ENCODE data around the gene PDE11A. TPM values are rescaled to one million over a fixed set of nuclear protein-coding genes. Genes with fewer than 3 reads are reported as not detected.

The PDE11A gene
- total and polyA plus RNA-seq, 2 of the 13 experiments (the other 11 are each of a cell fraction or from before 2014, with no cell fraction given) = 1.2 to 1.7 TPM

DNA sequence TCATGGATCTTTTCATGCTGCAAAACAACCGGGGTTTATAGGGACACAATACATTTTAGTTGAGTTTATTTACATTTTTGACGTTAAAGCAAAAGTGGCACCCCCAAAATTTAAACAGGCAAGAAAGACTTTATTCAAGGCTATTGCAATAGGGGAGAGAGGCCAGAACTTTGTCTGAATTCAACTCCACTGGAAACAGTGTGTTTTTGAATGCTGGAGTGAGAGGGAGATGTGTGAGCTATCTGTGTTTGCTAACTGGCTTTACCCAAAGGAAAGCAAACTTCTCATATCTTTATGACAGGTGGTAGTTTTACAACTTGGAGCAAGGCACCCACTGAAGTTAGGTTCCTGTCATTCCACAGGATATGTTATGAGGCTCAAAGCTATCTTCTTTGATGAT is 472.6 kb downstream of the PDE11A start (continued):
- no peak for TF ChIP-seq CHD2 (IDR thresholded peaks at IDR 0.05; ENCODE audit: low read depth, low read length)
- no peak for TF ChIP-seq DNMT3B (CRISPR knock-in tag; conservative IDR thresholded peaks at IDR 0.05)
- TF ChIP-seq ELF1 (CRISPR knock-in tag; IDR thresholded peaks at IDR 0.05) = 0 out of 2 replicates have a peak, but pooled peaks have one; percentile 20
- TF ChIP-seq HES4 (CRISPR knock-in tag; IDR thresholded peaks at IDR 0.05; ENCODE audit: borderline replicate concordance) = no peak
- TF ChIP-seq RFX5 (IDR thresholded peaks at IDR 0.05; ENCODE audit: low read depth, low read length) = no peak
- no peak for TF ChIP-seq WIZ (CRISPR knock-in tag; IDR thresholded peaks at IDR 0.05)
- no peak for TF ChIP-seq ZNF547 (CRISPR knock-in tag; IDR thresholded peaks at IDR 0.05)
- no peak for TF ChIP-seq ZNF672 (CRISPR knock-in tag; IDR thresholded peaks at IDR 0.05)
- TF ChIP-seq ZNF501 (CRISPR knock-in tag; IDR thresholded peaks at IDR 0.05) = no peak
- TF ChIP-seq, protein P1, sequence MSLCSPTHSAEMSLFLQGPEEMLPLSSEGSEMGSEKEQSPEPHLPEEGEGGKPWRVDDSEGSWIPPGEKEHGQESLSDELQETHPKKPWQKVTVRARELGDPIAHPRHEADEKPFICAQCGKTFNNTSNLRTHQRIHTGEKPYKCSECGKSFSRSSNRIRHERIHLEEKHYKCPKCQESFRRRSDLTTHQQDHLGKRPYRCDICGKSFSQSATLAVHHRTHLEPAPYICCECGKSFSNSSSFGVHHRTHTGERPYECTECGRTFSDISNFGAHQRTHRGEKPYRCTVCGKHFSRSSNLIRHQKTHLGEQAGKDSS (CRISPR knock-in tag; IDR thresholded peaks at IDR 0.05; ENCODE audit: borderline replicate concordance, low read depth) = no peak
- TF ChIP-seq LCORL (IDR thresholded peaks at IDR 0.05) = no peak
- 0 out of 2 replicates have a peak, but pooled peaks have one; percentile 40 for TF ChIP-seq LCORL (CRISPR knock-in tag; IDR thresholded peaks at IDR 0.05)
- TF ChIP-seq CREB1 (IDR thresholded peaks at IDR 0.05) = no peak
- no peak for TF ChIP-seq CREB1 (CRISPR knock-in tag; IDR thresholded peaks at IDR 0.05)
- TF ChIP-seq, protein P2, sequence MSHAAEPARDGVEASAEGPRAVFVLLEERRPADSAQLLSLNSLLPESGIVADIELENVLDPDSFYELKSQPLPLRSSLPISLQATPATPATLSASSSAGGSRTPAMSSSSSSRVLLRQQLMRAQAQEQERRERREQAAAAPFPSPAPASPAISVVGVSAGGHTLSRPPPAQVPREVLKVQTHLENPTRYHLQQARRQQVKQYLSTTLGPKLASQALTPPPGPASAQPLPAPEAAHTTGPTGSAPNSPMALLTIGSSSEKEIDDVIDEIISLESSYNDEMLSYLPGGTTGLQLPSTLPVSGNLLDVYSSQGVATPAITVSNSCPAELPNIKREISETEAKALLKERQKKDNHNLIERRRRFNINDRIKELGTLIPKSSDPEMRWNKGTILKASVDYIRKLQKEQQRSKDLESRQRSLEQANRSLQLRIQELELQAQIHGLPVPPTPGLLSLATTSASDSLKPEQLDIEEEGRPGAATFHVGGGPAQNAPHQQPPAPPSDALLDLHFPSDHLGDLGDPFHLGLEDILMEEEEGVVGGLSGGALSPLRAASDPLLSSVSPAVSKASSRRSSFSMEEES (CRISPR knock-in tag; IDR thresholded peaks at IDR 0.05) = no peak
- TF ChIP-seq, protein P3, sequence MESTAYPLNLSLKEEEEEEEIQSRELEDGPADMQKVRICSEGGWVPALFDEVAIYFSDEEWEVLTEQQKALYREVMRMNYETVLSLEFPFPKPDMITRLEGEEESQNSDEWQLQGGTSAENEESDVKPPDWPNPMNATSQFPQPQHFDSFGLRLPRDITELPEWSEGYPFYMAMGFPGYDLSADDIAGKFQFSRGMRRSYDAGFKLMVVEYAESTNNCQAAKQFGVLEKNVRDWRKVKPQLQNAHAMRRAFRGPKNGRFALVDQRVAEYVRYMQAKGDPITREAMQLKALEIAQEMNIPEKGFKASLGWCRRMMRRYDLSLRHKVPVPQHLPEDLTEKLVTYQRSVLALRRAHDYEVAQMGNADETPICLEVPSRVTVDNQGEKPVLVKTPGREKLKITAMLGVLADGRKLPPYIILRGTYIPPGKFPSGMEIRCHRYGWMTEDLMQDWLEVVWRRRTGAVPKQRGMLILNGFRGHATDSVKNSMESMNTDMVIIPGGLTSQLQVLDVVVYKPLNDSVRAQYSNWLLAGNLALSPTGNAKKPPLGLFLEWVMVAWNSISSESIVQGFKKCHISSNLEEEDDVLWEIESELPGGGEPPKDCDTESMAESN (CRISPR knock-in tag; conservative IDR thresholded peaks at IDR 0.05) = no peak
- peak in 1 of 2 experiments; percentile 45; a peak in 1 of 4 replicates for TF ChIP-seq EP300 (IDR thresholded peaks at IDR 0.05; ENCODE audit: low read depth in 2 of 2, low read length in 2 of 2)
- 0 out of 2 replicates have a peak, but pooled peaks have one; percentile 19 for TF ChIP-seq EP300 (CRISPR knock-in tag; IDR thresholded peaks at IDR 0.05; ENCODE audit: borderline replicate concordance)
- TF ChIP-seq, protein P4, sequence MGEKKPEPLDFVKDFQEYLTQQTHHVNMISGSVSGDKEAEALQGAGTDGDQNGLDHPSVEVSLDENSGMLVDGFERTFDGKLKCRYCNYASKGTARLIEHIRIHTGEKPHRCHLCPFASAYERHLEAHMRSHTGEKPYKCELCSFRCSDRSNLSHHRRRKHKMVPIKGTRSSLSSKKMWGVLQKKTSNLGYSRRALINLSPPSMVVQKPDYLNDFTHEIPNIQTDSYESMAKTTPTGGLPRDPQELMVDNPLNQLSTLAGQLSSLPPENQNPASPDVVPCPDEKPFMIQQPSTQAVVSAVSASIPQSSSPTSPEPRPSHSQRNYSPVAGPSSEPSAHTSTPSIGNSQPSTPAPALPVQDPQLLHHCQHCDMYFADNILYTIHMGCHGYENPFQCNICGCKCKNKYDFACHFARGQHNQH (CRISPR knock-in tag; IDR thresholded peaks at IDR 0.05) = no peak
- peak; percentile 20; the same call in 1 of the 2 replicates for TF ChIP-seq RCOR2 (CRISPR knock-in tag; IDR thresholded peaks at IDR 0.05)
- TF ChIP-seq ZNF644 (CRISPR knock-in tag; IDR thresholded peaks at IDR 0.05; ENCODE audit: low read depth) = 0 out of 2 replicates have a peak, but pooled peaks have one; percentile 23
- TF ChIP-seq ZNF674 (CRISPR knock-in tag; IDR thresholded peaks at IDR 0.05; ENCODE audit: low read depth) = no peak
- TF ChIP-seq SMARCE1 (IDR thresholded peaks at IDR 0.05; ENCODE audit: borderline replicate concordance) = no peak
- TF ChIP-seq, protein P5, sequence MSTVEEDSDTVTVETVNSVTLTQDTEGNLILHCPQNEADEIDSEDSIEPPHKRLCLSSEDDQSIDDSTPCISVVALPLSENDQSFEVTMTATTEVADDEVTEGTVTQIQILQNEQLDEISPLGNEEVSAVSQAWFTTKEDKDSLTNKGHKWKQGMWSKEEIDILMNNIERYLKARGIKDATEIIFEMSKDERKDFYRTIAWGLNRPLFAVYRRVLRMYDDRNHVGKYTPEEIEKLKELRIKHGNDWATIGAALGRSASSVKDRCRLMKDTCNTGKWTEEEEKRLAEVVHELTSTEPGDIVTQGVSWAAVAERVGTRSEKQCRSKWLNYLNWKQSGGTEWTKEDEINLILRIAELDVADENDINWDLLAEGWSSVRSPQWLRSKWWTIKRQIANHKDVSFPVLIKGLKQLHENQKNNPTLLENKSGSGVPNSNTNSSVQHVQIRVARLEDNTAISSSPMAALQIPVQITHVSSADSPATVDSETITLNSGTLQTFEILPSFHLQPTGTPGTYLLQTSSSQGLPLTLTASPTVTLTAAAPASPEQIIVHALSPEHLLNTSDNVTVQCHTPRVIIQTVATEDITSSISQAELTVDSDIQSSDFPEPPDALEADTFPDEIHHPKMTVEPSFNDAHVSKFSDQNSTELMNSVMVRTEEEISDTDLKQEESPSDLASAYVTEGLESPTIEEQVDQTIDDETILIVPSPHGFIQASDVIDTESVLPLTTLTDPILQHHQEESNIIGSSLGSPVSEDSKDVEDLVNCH (CRISPR knock-in tag; IDR thresholded peaks at IDR 0.05) = no peak
- 0 out of 2 replicates have a peak, but pooled peaks have one; percentile 4 for TF ChIP-seq HMG20A (CRISPR knock-in tag; IDR thresholded peaks at IDR 0.05; ENCODE audit: borderline replicate concordance)
- no peak for TF ChIP-seq NCOR1 (IDR thresholded peaks at IDR 0.05; ENCODE audit: borderline replicate concordance, low read length)
